Activated CD8-positive, alpha-beta memory T cell treated with anti-CD3 and anti-CD28 coated beads, Interleukin-2, amount 50 U/mL, for 48 hours (primary cell): ENCODE data around the gene SYNDIG1.

Experiments used
- DNase-seq: peaks from one replicate; pipeline ENCODE4 v3.0.0-alpha.2; 2020

SYNDIG1 gene

DNA sequence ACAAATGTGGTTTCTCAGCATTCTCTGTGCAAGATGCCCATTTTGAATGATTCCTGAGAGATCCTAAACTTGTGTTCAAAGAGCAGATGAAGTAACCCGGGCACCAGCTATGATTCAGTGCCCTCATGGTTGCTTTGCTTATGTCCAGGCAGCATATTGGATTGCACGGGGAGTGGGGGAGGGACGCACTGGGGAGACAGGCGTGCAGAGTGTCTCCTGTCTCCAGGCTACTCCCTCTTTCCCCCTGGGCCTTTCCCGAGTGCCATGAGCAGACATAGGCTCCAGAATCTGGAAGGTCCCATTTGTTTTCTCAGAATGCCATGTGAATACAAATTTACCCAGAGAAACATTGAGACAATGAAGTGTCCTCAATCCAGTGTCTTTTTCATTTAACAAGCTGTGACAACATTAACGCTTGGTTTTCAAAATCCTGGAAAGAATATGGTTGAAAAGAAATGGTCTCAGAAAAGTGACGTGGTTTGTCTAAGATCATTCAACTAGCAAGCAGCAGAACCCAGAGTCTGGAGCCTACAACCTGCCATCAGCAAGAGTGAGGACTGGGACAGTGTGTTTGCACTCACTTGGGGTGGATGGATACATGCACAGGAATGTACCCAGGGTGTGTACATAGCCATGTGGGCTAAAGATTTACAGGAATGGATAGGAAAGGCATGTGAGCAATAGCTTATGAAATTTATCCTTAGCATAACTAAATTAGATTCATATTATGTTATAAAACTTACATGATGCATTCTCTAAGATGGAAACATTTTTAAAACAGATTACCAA lies 4.2 kb downstream of the SYNDIG1 start:
- no peak for DNase-seq

DNA sequence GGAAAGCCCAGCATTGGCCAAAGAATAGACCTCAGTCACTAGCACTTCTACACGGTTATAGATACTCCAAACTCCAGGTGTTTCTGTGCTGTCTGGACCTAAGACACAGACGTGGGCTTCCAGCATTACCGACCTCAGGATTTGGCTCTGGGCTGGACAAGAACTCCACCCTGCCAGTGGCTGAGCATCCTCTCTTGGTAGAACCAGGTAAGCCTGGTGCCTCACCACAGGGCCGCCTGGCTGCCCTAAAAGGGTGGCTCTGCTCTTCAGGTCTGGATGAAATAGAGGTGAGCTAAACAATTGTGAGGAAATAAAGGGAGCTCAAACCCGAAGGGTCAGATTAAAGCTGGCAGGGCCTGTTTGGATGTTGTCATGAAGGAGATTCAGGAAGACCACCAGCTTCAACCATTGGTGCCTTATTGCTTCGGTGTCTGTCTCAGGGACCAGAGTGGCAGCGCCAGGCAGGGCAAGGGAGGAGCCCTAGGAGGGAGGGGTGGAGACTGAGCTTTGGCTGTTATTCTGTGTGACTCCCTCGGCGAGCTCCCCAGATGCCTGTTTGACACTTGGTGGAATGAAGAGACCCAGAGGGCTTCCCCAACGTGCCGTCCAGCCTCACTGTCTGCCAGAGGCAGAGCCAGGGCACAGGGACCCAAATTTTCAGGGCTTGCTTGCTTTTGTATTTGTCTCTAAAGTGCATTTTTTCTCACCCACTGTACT lies 8.6 kb downstream of the SYNDIG1 start:
- DNase-seq, result no peak

DNA sequence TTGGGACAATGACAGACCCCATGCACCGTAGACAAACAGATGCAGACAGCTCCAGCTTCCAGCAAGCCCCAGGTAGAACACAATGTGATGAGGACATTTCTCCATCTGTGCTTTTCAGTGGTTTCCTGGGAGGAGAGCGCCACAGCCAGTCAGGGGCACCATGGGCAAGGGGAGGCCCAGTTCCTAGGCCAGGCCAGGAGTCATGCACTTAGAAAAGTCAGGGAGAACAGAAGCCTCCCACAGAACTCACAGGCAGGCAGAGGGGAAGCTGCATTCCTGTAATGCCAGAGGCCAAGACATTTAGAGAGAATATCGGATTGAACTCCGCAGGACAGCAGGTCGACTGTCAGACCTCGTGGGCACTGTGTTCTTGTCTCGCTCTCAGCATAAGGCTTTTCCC lies 9.2 kb downstream of the SYNDIG1 start:
- DNase-seq, result no peak

DNA sequence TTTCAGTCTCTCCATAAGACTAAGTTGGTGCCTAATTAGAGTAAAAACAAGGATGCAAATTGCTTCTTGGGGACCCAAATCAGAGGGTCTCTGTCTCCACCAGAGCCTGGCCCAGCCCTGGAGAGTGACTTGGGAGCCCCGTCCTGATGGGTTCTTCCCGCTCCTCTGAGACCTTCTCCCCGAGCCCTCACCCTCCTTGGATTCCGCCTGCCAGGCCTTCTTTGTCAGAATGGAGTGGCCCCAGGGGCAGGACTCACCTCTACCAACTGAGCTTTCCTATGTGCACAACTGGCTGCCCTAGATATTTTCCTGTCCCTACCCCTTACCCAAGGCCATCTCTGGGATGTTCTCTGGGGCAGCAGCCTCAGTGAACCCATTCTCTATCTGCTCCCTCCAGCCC lies 9.7 kb downstream of the SYNDIG1 start:
- no peak for DNase-seq

DNA sequence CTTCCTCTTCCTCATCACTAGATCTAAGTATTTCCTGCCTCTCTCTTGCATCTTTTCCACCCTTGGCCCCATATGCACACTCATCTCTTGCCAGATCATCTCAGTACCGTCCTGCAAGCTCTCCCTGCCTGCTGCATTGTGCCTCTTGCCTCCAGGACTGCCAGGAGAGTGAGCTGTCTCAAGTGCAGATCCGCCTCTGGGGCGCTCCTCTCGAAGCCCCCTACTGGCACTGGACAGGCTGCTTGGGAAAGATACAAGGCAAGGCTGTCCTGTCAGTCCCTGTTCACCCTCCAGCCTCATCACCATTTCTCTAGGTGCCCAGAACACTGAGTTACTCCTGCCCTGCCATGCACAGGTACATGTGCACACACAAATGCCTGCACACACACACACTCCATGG lies 10.2 kb downstream of the SYNDIG1 start:
- DNase-seq, result no peak

DNA sequence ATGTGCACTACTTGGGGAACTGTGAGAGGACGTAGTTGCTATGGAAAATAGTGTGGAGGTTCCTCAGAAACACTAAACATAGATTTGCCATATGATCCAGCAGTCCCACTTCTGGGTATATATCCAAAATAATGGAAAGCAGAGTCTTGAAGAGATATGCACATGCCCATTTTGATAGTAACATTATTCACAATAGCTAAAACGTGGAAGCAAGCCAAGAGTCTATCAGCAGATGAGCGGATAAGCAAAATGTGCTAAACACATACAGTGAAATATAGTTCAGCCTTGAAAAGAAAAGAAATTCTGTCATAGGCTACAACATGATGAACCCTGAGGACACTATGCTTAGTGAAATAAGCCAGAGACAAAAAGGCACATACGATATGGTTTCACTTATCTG lies 11.1 kb downstream of the SYNDIG1 start:
- DNase-seq, result no peak

DNA sequence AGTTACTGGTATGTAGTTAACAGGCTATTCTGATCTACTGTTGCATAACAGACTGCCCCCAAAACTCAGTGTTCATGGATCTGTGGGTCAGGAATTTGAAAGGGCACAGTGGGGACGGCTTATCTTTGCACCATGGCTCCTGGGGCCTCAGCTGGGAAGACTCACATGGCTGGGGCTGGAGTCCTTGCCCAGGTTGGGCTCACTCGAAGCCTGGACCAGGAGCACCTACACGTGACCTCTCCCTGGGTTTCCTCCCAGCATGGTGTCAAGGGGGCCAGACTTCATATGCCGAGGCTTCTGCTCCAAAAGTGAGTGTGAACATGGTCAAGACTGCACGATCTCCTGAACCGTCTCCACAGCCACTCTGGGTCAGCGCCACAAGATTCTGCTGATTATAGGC lies 11.7 kb downstream of the SYNDIG1 start:
- no peak for DNase-seq

DNA sequence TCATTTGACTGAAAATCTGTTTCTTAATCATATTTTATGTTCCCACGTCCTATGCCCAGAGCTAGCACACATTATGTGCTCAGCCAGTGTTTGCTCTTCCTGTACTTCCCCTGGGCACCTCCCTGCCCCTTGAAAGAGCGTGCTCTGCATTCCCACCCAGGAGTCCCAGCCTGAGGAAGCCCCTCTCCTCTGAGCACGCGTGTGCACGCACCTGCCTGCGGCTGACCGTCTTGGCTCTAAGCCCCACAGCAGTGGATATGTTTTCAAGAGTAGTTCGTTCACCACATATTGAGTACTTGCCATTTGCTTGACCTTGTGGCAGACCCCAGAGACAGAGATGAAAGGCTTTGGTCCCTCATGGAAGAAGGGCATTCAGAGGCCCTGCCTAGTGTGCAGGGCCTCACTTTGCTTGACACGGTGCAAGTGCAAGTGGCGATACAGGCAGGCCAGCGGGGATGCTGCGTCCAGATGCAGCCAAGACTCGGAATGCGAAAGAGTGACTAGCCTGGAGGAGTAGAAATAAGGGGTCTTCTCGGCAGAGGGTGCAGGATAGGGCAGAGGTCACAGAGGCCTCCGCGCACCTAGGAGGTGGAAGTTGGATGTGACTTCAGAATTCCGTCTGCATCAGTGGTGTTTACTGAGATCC lies 14.1 kb downstream of the SYNDIG1 start:
- no peak for DNase-seq

DNA sequence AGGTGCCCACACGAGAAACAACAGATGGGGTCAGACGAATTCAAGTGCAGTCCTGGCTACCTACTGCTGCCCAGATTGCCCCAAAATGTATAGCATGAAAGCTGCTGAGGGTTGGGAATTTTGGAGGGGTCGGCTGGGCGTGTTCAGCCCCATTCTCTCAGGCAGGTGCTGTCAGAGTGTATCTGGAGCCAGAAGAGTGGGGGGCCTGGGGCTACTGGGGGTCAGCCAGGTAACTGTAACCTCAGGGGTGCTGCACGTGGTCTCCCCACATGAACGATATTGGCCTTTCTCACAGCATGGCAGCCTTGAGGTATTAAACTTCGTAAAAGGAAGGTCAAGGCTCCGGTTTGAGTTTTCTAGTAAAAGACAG lies 14.6 kb downstream of the SYNDIG1 start:
- no peak for DNase-seq

DNA sequence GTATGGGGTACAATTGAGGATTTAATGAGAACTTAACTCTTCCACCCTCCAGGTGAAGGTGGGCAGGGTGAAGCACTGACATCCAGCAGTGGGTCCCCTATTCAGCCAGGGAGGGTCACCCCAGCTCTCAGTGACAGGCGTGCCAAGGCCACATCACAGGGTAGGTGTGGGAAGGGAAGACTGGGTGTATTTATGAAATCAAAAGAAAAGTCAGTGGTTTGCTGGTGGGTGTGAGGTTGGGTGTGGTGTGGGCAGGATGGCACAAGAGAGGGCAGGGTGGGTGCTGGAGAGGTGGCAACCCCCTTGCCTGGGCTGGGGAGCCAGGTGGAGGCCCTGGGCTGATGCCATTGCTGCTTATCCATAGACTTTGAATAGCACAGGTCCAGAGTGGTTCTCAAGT lies 16.6 kb downstream of the SYNDIG1 start:
- DNase-seq, result no peak

DNA sequence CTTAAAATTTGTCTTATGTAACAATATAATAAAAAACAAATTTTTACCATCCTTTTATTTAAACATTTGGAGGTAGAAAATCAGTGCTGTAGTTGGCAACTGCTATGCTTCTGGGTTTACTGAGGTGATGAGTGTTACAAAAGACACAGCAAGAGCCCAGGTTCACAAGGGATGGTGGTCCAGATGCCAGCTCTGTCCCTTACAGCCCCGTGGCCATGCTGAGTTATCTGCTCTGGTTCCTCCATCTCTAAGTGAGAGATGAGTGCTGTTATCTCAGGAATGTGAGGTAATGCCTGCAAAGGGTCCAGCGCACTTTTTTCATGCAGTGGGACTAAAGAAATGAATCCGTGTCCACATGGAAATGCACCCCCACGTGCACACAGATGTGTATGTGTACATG lies 17.8 kb downstream of the SYNDIG1 start:
- DNase-seq, result no peak

DNA sequence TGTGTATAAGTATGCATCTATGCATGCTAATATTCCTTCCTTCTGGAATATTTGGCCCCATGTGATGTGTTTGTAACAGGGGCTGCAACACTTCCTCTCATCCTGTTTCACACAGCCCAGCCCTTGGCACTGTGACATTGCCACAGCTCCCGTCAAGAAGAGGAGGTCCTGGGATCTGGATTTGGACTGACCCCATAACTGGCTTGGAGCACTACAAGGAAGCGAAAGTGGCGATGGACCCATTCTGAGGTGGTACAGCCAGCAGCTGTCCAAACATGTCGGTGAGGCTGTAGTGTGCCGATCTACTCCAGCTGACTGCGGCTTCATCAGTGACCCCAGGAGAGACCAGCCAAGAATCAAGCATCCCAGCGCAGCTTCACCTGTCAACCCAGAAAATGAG lies 18.2 kb downstream of the SYNDIG1 start:
- DNase-seq, result no peak

DNA sequence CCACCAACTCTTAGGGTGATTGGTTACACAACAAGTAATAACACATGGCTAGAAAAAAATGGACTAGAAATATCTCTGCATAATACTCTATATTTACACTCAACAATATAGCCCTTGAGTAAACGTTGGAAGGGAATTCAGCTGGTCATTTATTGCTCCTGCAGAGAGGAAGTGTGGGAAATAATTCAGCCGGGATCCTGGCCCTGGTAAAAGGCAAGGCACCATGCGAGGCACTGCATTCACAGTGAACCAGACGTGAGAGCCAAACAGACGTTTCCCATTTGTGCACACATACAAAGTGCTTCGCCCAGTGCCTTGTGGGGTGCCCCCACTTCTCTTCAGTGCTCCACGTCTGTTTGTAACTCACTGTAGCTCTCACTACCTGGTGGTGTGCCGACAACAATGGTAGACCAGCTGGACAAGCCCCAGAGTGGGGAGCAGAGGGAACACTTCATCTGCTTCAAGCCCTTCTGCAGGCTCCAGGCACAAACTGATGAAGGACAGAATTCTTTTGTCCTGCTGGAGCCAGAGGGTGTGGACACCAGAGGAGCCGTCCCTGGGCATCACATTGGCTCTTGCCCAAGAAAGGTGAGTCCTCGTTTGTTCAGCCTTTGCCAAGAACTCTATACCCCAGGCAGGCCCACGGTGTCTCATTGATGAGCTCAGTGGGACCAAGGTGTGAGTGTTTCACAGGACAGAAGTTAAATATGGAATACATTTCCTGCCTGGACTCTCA lies 18.8 kb downstream of the SYNDIG1 start:
- DNase-seq, result no peak

DNA sequence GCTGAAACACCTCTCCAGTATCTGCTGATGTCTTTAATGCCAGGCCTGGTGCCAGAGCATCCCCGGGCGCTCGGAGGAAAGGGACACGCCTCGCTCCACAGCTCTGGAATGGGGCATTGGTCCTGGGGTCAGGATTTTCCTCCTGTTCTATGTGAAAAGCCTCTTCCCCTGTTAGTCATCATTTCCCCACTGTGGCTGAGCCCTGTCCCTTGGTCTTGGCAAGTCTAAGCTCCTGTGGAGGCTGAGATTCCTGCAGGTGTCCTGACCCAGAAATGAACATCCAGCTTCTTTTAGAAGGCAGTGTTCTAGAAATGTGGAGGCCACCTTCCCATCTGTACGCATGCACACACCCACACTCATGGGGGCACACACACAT lies 19.4 kb downstream of the SYNDIG1 start:
- DNase-seq, result no peak

DNA sequence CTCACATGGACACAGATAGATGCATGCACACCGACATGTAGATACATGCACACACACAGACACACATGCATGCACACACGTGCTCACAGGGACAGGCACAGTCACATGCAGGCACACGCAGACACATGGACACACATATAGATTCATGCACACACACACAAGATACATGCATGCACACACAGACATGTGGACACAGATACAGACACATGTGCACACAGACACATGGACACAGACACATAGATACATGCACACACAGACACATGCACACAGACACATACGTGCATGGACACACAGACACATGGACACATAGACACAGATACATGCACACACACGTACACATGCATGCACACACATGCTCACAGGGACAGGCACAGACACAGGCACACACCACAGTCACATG lies 19.8 kb downstream of the SYNDIG1 start:
- DNase-seq, result no peak

DNA sequence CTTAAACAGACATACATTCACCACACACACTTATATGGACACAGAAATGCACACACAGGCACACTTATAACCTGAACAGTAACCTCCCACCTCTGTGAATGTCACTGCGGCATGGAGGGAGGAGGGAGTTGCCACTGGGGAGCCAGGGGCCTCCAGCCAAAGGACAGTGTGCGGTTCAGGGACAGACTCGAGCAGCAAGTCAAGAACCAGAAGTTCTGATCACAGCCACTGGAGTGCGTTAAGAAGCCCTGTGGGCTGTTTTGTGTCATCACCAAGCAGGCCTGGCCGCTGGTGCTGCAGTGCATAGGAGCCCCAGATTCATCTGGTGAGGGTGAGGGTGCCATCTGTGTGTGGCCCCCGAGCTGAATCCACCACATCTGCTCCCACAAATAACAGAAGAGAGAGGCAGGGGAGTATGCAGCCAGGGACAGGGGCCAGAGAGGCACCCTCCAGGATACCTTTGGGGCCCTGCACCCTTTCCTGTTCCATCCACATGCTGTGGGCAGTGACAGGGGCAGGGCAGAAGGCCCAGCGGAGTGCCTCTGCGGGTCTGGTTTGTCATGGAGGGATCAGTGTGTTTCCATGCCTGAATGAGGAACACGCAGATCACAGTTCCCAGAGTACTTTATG lies 20.3 kb downstream of the SYNDIG1 start:
- DNase-seq, result no peak

DNA sequence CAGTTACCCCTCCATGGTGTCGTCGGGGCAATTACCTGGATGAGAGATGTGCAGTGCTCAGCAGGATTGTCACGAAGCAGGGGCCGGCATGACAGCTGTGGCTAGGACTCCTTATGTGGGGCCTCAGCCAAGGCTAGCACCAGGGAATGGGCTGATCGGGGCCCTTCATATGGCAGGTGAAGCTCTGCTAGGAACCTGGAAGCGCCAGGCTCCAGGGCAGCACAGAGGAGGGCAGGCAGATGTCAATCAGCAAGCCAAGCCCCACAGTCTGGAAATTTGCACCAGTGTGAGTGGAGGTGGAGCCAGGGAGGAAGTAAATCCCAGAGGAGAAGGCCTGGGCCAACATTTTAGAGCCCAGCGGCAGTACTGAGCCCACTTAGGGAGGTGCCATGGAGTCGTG lies 21.2 kb downstream of the SYNDIG1 start:
- DNase-seq, result no peak

DNA sequence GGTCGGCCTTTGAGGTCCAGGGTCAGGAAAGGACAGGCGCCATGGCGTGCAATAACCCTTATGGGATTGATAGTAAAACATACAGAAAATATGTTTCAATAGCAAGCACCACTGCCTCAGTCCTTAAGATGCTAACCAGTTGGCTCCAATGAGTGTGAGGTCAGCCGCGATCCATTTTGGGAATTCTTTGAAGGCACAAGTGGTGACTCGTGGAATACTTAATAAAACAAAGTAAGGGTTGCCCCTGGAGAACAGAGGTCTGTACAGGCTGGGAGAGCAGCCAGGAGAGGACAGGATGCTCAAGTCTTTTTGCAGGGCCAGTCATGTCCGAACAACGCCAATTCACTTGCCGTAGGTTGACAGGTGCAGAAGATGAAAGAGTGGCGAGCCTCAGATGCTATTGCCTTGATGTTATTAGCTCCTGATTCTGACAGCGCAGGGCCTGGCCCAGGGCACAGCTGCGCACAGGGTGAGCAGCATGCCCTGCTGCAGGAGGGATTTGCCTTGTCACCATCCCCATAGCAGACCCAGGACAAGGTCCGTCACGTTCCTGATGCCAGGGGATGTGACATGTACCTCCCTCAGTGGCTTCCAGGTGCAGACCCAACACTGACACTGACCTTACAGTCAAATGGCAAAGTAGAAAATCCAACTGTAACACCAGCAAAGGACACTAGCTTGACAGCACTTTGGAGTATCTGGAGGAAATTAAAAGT lies 21.8 kb downstream of the SYNDIG1 start:
- DNase-seq, result no peak

DNA sequence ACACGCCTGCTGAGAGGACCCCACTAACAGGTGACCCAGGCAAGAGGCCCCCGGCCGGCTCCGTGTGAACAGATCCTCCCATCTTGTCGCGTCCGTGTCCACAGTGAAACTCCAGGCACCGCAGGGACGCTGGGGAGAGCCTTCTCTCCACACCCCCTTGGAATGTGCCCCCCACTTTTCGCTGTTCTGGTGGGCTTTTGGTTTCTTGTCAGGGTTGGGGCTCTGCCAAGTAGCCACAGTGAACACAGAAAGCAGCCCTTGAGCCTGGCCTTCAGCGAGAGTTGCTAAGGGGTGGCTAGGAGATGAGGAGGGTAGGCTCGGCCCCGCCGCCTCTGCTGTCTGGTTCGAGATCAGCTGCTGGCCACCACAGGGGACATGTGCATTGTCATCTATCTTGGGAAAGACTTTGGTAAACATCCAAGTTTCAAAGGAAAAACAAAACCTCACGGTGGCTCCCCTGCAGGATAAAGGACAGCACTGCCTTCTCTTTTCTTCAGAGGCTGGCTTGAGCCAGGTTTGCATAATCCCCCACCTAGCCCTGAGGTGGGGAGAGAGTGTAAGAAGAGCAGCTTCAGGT lies 22.7 kb downstream of the SYNDIG1 start:
- no peak for DNase-seq

DNA sequence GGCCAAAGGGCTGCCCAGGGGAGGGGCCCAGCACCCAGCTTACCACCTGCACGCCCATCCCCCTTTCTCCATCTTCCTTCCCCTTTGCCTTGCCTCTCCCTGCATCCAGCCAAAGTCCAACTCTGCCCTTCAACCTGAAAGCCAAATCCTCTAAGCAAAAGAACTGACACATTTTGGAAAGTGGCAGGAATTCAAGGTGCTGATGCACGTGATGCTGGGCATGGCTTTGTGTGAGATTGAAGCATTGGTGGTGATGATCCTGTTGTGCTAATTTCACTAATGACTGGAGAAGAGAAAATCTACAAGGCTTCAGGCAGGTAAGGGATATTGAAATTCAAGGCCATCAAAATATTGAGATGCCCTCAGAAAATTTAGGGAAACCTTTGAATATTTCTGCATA lies 23.3 kb downstream of the SYNDIG1 start:
- no peak for DNase-seq

DNA sequence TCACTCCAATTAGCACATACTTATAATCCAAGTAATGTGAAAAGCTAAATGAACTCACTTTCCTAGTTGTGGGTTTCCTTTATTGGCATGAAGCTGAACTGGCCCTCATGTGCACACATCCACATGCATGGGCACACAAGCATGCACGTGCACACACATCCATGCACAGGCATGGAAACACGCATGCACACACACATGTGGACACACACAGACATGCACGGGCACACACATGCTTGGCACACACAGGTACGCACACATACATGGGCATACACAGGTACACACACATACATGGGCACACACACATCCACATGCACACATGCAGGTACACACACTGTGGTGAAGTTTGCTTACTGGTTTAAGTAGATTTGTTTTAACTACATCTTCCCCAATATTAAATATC lies 23.8 kb downstream of the SYNDIG1 start:
- no peak for DNase-seq
